ENCODE results near the gene LMTK3.

LMTK3 gene

GRCh38 chr19:48468772-48469288 lies 42.8 kb downstream of the LMTK3 start:
- peak; percentile 100 for DNase-seq

DNA sequence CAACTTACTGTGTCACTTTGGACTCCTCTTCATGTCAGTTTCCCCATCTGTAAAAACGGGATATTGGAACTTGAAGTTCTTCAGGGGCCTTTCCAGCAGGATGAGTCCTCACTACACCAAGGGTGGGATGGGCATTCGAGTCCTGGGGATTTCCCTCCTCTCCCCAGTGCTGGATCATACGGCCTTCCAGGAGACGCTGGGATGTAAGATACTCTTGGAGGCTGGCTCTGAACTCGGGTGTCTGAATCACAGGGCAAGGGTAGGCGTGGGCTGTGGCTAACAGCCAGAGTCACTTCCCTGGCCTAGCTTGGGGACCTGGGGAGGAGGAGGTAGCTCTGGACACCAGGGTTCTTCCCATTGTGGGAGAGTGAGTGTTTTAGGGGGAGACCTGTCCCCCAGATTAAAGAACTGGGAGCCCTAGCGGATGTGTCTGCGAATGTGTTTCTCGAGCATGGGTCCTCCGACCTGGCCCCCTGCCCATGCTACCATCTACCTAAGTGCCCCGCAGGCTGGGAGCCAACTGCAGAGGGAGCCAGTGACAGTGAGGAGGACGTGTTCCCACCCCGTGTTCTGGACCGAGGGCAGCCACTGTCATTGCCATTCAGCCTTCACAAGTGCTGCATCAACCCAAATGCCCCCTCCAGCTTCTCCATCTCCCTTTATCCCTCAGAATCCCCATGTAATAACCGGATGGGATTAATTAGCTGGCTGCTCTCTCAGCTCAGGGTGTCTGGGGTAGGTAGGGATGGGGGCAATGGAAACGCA lies 44.9 kb downstream of the LMTK3 start:
- DNase-seq = no peak

DNA sequence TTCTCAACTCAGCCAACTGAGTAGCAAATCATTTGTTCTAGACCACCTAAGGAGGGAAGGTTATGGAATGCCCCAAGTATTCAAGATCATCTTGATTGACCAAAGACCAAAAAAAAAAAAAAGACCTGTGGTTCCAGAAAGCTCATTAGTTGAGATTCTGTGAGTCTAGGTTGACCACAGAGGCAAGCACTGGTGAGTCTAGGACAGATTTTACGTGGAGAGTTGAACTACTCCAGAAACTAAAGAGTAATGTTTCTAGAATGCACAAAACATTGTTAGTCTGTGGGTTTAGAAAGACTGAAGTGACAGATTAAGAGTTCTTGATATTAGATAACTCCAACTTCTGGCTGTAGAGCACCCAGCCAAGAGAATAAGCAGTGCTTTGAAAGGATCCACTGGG lies 46.4 kb downstream of the LMTK3 start:
- DNase-seq = no peak

DNA sequence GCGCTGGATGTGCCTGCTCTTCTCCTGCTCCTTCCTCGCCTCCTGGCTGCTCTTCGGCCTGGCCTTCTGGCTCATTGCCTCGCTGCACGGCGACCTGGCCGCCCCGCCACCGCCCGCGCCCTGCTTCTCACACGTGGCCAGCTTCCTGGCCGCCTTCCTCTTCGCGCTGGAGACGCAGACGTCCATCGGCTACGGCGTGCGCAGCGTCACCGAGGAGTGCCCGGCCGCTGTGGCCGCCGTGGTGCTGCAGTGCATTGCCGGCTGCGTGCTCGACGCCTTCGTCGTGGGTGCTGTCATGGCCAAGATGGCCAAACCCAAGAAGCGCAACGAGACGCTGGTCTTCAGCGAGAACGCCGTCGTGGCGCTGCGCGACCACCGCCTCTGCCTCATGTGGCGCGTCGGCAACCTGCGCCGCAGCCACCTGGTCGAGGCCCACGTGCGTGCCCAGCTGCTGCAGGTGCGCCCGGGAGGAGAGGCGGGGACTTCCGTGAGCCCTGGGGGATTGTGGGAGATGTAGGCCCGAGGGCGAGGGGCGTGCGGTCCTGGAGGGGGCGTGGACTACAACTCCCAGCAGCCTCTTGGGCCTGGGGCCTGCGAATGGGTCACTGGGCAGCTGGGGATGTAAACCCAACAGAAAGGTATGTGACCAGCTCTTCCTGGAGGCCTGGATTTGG lies 49.5 kb downstream of the LMTK3 start:
- peak; percentile 60 for DNase-seq

DNA sequence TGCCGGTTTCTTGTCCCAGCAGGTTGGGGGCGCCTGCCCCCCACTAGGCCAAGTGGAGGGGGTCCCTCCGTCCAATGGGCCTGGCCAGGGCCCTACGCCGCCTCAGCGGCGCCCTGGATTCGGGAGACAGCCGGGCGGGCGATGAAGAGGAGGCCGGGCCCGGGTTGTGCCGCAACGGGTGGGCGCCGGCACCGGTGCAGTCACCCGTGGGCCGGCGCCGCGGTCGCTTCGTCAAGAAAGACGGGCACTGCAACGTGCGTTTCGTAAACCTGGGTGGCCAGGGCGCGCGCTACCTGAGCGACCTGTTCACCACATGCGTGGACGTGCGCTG lies 50.0 kb downstream of the LMTK3 start:
- DNase-seq = no peak

DNA sequence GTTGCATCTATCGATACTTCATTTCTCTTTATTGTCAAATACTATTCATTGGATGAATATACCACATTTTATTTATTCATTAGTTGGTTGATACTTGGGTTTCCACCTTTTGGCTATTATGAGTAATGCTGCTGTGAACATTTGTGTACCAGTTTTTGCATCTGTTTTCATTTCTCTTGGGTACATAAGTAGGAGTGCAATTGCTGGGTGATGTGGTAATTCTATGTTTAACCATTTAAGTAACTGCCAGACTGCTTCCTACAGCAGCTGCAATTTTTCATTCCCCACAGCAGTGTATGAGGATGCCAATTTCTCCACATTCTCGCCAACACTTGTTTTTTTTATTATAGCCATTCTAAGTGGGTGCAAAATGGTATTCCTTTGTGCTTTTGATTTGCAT lies 53.6 kb downstream of the LMTK3 start:
- DNase-seq = no peak

- DNase-seq = no peak
Observed at GRCh38 chr19:48456864-48457263, 54.8 kb downstream of the LMTK3 start.

DNA sequence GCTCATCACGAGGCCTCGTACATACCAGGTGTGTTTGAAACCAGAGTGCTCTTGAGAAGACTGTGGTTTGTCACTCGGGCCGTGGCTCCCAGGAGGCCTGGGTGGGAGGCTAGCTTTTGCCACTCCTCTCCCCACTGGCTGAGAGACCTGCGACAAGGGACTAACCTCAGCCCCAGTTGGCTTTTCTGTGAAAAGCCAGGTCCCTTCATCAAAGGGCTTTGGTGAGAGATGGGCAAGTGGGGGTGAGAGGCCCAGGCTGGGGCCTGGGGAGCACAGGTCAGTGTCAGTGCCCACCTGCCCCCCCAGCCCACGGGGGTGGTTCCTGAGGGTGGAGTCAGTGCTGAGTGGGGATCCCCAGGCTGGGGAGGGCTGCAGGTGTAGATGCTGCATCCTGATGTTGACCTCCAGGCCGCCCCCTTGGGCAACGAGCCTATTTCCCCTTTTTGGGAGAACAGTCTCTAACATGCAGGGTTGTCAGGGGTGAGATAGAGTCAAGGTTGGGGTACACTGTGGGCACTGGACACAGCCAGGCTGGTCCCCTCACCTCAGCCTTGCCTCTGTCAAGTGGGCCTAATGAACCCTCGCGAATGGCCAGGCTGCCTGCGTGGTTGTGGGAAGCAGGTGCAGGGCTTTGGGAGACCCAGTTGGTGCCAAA lies 55.6 kb downstream of the LMTK3 start:
- no peak for DNase-seq

GRCh38 chr19:48455171-48455907 lies 56.3 kb downstream of the LMTK3 start, which contains the start of gene KCNJ14:
KCNJ14 (plus strand) TSS chr19:48455574; CDS start chr19:48461725, 6,151 bp downstream.
- no peak for DNase-seq

GRCh38 chr19:48454150-48454730 lies 57.4 kb downstream of the LMTK3 start:
- no peak for DNase-seq

- no peak for DNase-seq
Observed at GRCh38 chr19:48452289-48453190, 59.1 kb downstream of the LMTK3 start.

DNA sequence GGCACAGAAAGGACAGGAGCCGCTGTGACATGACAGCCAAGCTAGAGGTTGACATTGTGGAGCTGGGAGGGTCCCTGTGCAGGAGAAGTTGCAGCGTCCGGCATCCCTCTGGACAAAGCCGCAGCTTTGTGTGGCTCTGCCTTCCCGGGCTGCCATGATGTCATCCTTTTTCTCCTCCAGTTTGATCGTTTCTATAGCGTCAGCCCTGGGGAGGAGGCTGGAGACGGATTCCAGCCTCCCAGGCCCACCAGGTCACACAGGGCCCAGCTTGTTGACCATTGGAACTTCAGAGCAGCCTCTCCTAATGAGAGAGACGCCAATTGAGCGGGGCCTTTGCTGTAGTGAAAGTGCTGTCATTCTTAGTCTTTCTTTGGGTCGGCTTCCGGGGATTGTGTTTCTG lies 60.0 kb downstream of the LMTK3 start:
- DNase-seq = no peak

- no peak for DNase-seq
Observed at GRCh38 chr19:48450863-48451262, 60.8 kb downstream of the LMTK3 start.

DNA sequence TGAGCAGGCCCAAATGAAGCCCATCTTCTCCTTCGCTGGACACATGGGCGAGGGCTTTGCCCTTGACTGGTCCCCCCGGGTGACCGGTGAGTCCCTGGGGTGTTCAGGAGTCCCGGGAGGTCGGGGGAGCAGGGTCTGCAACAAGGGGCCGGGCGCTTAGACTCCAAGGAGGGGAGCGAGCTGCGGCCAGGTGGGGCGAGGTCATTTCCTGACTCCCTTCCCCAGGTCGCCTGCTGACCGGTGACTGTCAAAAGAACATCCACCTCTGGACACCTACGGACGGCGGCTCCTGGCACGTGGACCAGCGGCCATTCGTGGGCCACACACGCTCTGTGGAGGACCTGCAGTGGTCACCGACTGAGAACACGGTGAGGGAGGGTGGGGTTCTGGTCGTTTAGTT lies 61.2 kb downstream of the LMTK3 start:
- DNase-seq = no peak

DNA sequence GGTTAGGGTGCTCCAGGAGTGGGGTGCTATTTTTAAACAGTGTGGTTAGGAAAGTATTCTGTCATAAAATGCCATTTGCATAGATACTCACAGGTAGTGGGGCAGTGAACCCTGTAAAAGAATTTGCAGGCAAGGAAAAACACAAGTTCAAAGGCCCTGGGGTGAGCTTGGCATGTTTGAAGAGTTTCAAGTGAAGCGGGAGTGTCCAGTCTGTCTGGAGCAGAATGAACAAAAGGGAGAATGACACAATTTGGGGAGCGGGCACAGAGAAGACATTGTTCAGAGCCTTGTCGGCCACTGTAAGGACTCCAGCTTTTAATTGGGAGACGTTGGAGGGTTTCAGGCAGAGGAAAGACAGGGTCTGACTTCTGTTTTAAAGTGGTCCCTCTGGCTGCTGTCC lies 63.1 kb downstream of the LMTK3 start:
- no peak for DNase-seq

DNA sequence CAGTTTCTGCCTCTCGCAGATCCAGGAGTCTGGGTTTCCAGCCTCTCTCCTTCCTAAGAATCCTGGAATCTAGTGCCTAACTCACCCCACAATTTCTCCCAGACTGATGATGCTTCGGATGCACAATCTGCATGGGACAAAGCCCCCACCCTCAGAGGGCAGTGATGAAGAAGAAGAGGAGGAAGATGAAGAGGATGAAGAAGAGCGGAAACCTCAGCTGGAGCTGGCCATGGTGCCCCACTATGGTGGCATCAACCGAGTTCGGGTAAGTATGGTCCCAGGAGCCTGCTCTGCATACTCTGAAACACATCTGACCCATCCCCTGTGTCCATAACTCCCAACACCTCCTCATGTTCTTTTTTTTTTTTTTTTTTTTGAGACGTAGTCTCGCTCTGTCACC lies 65.1 kb downstream of the LMTK3 start:
- DNase-seq = no peak

GRCh38 chr19:48445606-48446481 lies 65.8 kb downstream of the LMTK3 start, which contains the start of gene GRWD1:
GRWD1 (plus strand) TSS chr19:48445983; CDS start chr19:48446006, 23 bp downstream.
- DNase-seq = peak; percentile 99

DNA sequence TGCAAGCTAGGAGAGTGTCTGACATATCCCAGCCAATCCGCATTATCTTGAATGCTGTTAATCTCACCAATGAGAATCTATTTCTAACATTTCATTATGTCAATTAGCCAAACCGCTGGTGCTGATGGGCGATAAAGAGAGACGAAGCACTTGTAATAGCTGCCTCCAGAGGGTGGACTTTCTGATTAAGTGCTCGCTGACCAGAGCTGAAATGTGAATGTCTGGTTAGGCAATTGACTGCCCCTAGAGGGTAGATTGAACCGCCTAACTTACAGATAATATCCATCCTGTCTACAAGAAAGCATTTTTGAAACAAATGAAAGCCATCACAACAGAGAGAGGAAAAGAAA lies 66.4 kb downstream of the LMTK3 start:
- DNase-seq = peak; percentile 90

DNA sequence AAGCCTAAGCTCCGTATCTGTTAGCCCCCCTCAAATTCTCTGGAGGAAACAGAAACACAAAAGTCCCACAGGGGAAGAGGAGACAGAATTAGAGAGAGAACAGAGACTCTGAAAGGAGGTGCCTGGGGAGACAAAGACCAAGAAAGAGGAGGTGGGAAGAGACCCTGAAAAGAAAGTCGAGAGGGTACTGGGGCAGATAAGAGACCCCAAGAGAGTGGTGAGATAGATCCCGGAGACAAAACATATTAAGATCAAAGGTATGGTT lies 66.8 kb downstream of the LMTK3 start:
- DNase-seq = no peak

- DNase-seq = peak; percentile 55
Observed at GRCh38 chr19:48444129-48444935, 67.3 kb downstream of the LMTK3 start.
